ENCODE data around the gene HECW1. TPM values are rescaled to one million over a fixed set of nuclear protein-coding genes. Genes with fewer than 3 reads are reported as not detected.

HECW1 gene
- total and polyA plus RNA-seq, 2 of the 8 experiments (the other 6 are each of a cell fraction or from before 2014, with no cell fraction given) = 2.9 to 12.7 TPM

DNA sequence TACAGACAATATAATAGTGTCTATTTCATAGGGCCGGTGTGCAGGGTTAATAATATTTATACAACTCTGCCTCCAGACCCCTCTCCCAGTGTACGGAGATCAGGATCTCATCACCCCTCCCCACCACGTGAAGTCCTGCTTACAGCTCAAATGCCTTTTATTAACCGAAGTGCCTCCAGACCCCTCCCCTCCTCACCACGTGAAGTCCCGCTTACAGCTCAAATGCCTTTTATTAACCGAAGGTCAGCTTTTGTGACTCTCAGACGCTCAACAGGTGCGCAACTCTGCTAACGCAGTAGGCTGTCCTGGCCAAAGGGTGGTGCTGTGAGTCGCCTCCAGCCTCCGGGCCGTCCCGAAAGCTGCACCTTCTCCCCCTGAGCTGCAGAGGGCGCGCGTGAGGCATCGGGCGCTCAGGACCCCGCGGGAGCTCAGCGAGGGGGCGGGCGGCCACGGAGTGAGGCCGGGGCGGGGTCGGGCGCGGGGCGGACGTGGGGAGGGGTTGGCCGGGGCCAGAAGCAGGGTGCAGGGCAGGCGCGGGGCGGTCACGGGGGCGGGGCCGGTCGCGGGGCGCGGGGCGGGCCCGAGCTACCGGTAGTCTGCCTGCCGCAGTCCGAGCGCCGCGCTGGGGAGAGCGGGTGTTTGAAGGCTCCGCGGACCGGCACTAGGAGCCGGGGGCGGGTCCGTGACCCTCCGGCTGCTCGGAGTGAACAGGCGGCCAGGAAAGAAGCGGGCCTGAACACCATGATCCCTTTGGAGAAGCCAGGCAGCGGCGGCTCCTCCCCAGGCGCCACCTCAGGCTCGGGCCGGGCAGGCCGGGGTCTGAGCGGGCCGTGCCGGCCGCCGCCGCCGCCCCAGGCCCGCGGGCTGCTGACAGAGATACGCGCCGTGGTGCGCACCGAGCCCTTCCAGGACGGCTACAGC is 470.3 kb downstream of the HECW1 start, which contains the start of gene STK17A:
Gene STK17A (plus strand): TSS at position 606 of the 921 bp plus-strand sequence. CDS start 136 bp downstream, at position 742.
- FAIRE-seq = peak; percentile 32
- Histone ChIP-seq H3K18ac (ENCODE audit: extremely low read depth, low read length) (no peak within 1 kb of the TSS), H3K36me3 (ENCODE audit: control insufficient read depth in 2 of 4, insufficient read depth in 4 of 4, low read length in 3 of 4) (no peaks in the 10 kb centered on the region), H3K4me3 (ENCODE audit: extremely low read depth in 1 of 4, insufficient read depth in 2 of 4, low read depth in 3 of 4, low read length in 4 of 4) (peak within 1 kb of the TSS; percentile 77 to 90 (median 84)), H2BK12ac (ENCODE audit: low read depth, low read length) (peak within 1 kb of the TSS; percentile 18; the same call in 1 of the 2 replicates), H3K9me3 (ENCODE audit: insufficient read depth in 2 of 2, low read depth in 1 of 2, low read length in 1 of 2) (no peaks in the 10 kb centered on the region), H3K56ac (replicated peaks; ENCODE audit: insufficient read length, low read depth, low read length) (no peak within 1 kb of the TSS), H3K4me1 (replicated peaks in 1 of 4; ENCODE audit: control insufficient read depth in 3 of 4, insufficient read depth in 4 of 4, low read length in 3 of 4) (peaks cover 0 to 12% (median 5%) of the 10 kb centered on the region in 4 experiments; a peak in 6 of 7 replicates), H3K14ac (ENCODE audit: insufficient read length) (no peak within 1 kb of the TSS), H3K23ac (ENCODE audit: insufficient read length) (no peak within 1 kb of the TSS), H2BK5ac (ENCODE audit: low read depth, low read length) (peak within 1 kb of the TSS; percentile 19; the same call in 1 of the 2 replicates), H3K27ac (ENCODE audit: low read depth, low read length) (no peak within 1 kb of the TSS), H2AFZ (ENCODE audit: low read length) (0 out of 2 replicates have a peak within 1 kb of the TSS, but pooled peaks have one; percentile 4), H4K8ac (ENCODE audit: extremely low read depth, insufficient read depth, low read length) (peak within 1 kb of the TSS; percentile 60; the same call in 1 of the 2 replicates), H2AK5ac (ENCODE audit: low read depth, low read length) (no peak within 1 kb of the TSS; the same call in 1 of the 2 replicates), H2BK15ac (ENCODE audit: low read length) (no peak within 1 kb of the TSS), H4K20me1 (replicated peaks in 1 of 2; ENCODE audit: control insufficient read depth in 1 of 2, insufficient read depth in 2 of 2, low read length in 2 of 2) (peaks cover 6 to 9% of the 10 kb centered on the region in 2 experiments), H3K27me3 (replicated peaks in 1 of 4; ENCODE audit: control insufficient read depth in 3 of 4, extremely low read depth in 1 of 4, insufficient read depth in 3 of 4, low read length in 3 of 4) (no peaks in the 10 kb centered on the region; a peak in 3 of 7 replicates), H3K79me1 (ENCODE audit: low read depth, low read length) (peaks cover 2% of the 10 kb centered on the region; the same call in 1 of the 2 replicates), H3K4ac (replicated peaks; ENCODE audit: insufficient read length, low read depth, low read length) (no peak within 1 kb of the TSS), H3K9ac (replicated peaks in 1 of 4; ENCODE audit: extremely low read depth in 1 of 4, low read depth in 3 of 4, low read length in 3 of 4) (peak within 1 kb of the TSS; percentile 61 to 77 (median 68)), H3K79me2 (ENCODE audit: control insufficient read depth in 1 of 2, insufficient read depth in 2 of 2, low read length in 2 of 2) (peaks cover 0 to 31% of the 10 kb centered on the region in 2 experiments; a peak in 2 of 4 replicates), H3K4me2 (ENCODE audit: insufficient read depth in 1 of 2, low read depth in 2 of 2, low read length in 2 of 2) (peak within 1 kb of the TSS; percentile 95 to 97), H4K91ac (replicated peaks; ENCODE audit: insufficient read length, low read length) (no peak within 1 kb of the TSS), H3K23me2 (ENCODE audit: low read depth, low read length) (peaks cover 12% of the 10 kb centered on the region), H4K5ac (ENCODE audit: insufficient read length, low read depth, low read length) (no peak within 1 kb of the TSS), H2BK20ac (ENCODE audit: low read length) (0 out of 2 replicates have a peak within 1 kb of the TSS, but pooled peaks have one; percentile 43), H2BK120ac (replicated peaks; ENCODE audit: low read depth, low read length) (no peak within 1 kb of the TSS)
- WGBS, 2 experiments (ENCODE audit: extremely low coverage in 1 of 2, insufficient coverage in 1 of 2, insufficient read length in 1 of 2, insufficient replicate concordance in 2 of 2, low coverage in 1 of 2, low lambda C conversion rate in 2 of 2, missing lambda C conversion rate in 1 of 2) = 4% methylated on average over 44 of the region's 83 CpGs; no CpG with 5 or more reads in 1 of the 2 experiments
- peak; percentile 87 to 94 for DNase-seq (ENCODE audit: low read depth in 1 of 2, low spot score in 2 of 2)
- ChIA-PET CTCF (ENCODE audit: partially characterized antibody) (interaction anchor here (0.5 to 3.2 kb wide), 70 partner anchors 8 to 1530 kb away, joined by 3 to 46 read pairs (median 5); partner anchors contain the start of gene COA1), POLR2A (ENCODE audit: partially characterized antibody) (interaction anchor here (0.6 to 2.0 kb wide), 23 partner anchors 10 to 287 kb away, joined by 3 to 7 read pairs (median 3); partner anchors contain the start of genes COA1 and MRPS24)
- peak; percentile 50; the same call in 1 of the 2 replicates for TF ChIP-seq CHD2 (IDR thresholded peaks at IDR 0.05; ENCODE audit: low read length)
- no peak for TF ChIP-seq KDM4A (IDR thresholded peaks at IDR 0.05; ENCODE audit: low read depth, low read length, severe bottlenecking)
- TF ChIP-seq, protein P1, sequence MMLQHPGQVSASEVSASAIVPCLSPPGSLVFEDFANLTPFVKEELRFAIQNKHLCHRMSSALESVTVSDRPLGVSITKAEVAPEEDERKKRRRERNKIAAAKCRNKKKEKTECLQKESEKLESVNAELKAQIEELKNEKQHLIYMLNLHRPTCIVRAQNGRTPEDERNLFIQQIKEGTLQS (IDR thresholded peaks at IDR 0.05; ENCODE audit: insufficient read depth, low read depth, low read length) = no peak

All from H1 (cell line).